Chondrocyte (in vitro differentiated cells): ENCODE data around the gene MCC. TPM values are rescaled to one million over a fixed set of nuclear protein-coding genes. Genes with fewer than 3 reads are reported as not detected.

Experiments used
- DNase-seq: peaks from one replicate; pipeline ENCODE4 v3.0.0; 2021; ENCODE audit warnings: mixed read lengths, low spot score
- H3K27ac Mint-ChIP-seq: one replicate; pipeline ENCODE4 v1.8.0; 2021; ENCODE audit warnings: mild to moderate bottlenecking, moderate library complexity, mixed read lengths; ENCODE audit not compliant: unreplicated experiment
- H3K27me3 Mint-ChIP-seq: 2 replicates; pipeline ENCODE4 v1.8.0; 2021; ENCODE audit warnings: low read depth, mixed read lengths
- H3K36me3 Mint-ChIP-seq: 2 replicates; pipeline ENCODE4 v1.8.0; 2021; ENCODE audit warnings: low read depth, mixed read lengths
- H3K4me1 Mint-ChIP-seq: 2 replicates; pipeline ENCODE4 v1.8.0; 2021; ENCODE audit warnings: low read depth, mild to moderate bottlenecking, mixed read lengths
- H3K4me3 Mint-ChIP-seq: one replicate; pipeline ENCODE4 v1.8.0; 2021; ENCODE audit warnings: mild to moderate bottlenecking, moderate library complexity, mixed read lengths; ENCODE audit not compliant: unreplicated experiment
- H3K9me3 Mint-ChIP-seq: 2 replicates; pipeline ENCODE4 v1.8.0; 2021; ENCODE audit warnings: low read depth, mixed read lengths
- CTCF ChIP-seq: fragments of 200-600 bp; sonication (generic); IDR thresholded peaks from 2 replicates; pipeline ENCODE4 v1.5.0; 2021; ENCODE audit warnings: antibody characterized with exemption, mild to moderate bottlenecking, moderate library complexity
- total RNA-seq: library from RNA; stranded (reverse); gene quantifications from 3 replicates; pipeline ENCODE4 v1.2.1, GENCODE V29; 2021

Gene MCC
- total RNA-seq, 1 donor from 2014 or later, result 15.0 TPM

GRCh38 chr5:113507601-113508000 lies 19.3 kb upstream of the MCC start:
- H3K27me3 Mint-ChIP-seq, result no peaks in the 10 kb centered on the region
- DNase-seq, result no peak
- H3K4me3 Mint-ChIP-seq, result no peak overlapping the region
- no peaks in the 10 kb centered on the region for H3K36me3 Mint-ChIP-seq
- H3K27ac Mint-ChIP-seq, result no peak overlapping the region
- TF ChIP-seq CTCF, result no peak
- peaks cover 19% of the 10 kb centered on the region for H3K4me1 Mint-ChIP-seq
- H3K9me3 Mint-ChIP-seq, result no peaks in the 10 kb centered on the region

- Mint-ChIP-seq H3K36me3 (peaks cover 7% of the 10 kb centered on the region), H3K27me3 (peaks cover 5% of the 10 kb centered on the region), H3K27ac (no peak overlapping the region), H3K4me3 (no peak overlapping the region), H3K4me1 (peaks cover 19% of the 10 kb centered on the region), H3K9me3 (peaks cover 17% of the 10 kb centered on the region)
- no peak for TF ChIP-seq CTCF
- DNase-seq, result no peak
Observed at GRCh38 chr5:113505181-113505580, 16.9 kb upstream of the MCC start.

- Mint-ChIP-seq H3K36me3 (peaks cover 11% of the 10 kb centered on the region), H3K9me3 (peaks cover 22% of the 10 kb centered on the region), H3K4me1 (peaks cover 2% of the 10 kb centered on the region), H3K27me3 (peaks cover 15% of the 10 kb centered on the region), H3K4me3 (no peak overlapping the region), H3K27ac (no peak overlapping the region)
- no peak for TF ChIP-seq CTCF
- no peak for DNase-seq
Observed at GRCh38 chr5:113503146-113503545, 14.9 kb upstream of the MCC start.

- peaks cover 15% of the 10 kb centered on the region for H3K27me3 Mint-ChIP-seq
- no peak overlapping the region for H3K4me3 Mint-ChIP-seq
- H3K4me1 Mint-ChIP-seq, result no peaks in the 10 kb centered on the region
- H3K9me3 Mint-ChIP-seq, result peaks cover 22% of the 10 kb centered on the region
- TF ChIP-seq CTCF, result no peak
- H3K36me3 Mint-ChIP-seq, result peaks cover 11% of the 10 kb centered on the region
- DNase-seq, result no peak
- H3K27ac Mint-ChIP-seq, result no peak overlapping the region
Observed at GRCh38 chr5:113502073-113502472, 13.8 kb upstream of the MCC start.

- Mint-ChIP-seq H3K36me3 (peaks cover 9% of the 10 kb centered on the region), H3K9me3 (peaks cover 13% of the 10 kb centered on the region), H3K27me3 (peaks cover 12% of the 10 kb centered on the region), H3K4me1 (peaks cover 13% of the 10 kb centered on the region), H3K27ac (no peak overlapping the region), H3K4me3 (no peak overlapping the region)
- no peak for TF ChIP-seq CTCF
- no peak for DNase-seq
Observed at GRCh38 chr5:113495422-113495841, 7.2 kb upstream of the MCC start.
